Body of pancreas (tissue), 4 donors: ENCODE data around the gene ZNF644.

ENCODE experiments used
- POLR2A ChIP-seq, 3 donors: fragments of 450-650 bp; IDR thresholded peaks; one replicate each; pipeline ENCODE4 v1.6.1; 2016; ENCODE audit warnings: antibody characterized with exemption in 3 of 3, mild to moderate bottlenecking in 2 of 3
- TF ChIP-seq, protein P1 (sequence below), 7 experiments: fragments of 450-650 bp in 4 of 7; fragments of 200-600 bp in 3 of 7; sonication (generic) in 3 of 7; IDR thresholded peaks; one replicate each; pipeline ENCODE4 v1.5.1; 2016 to 2019; ENCODE audit warnings: antibody characterized with exemption in 7 of 7

- TF ChIP-seq, protein P1, sequence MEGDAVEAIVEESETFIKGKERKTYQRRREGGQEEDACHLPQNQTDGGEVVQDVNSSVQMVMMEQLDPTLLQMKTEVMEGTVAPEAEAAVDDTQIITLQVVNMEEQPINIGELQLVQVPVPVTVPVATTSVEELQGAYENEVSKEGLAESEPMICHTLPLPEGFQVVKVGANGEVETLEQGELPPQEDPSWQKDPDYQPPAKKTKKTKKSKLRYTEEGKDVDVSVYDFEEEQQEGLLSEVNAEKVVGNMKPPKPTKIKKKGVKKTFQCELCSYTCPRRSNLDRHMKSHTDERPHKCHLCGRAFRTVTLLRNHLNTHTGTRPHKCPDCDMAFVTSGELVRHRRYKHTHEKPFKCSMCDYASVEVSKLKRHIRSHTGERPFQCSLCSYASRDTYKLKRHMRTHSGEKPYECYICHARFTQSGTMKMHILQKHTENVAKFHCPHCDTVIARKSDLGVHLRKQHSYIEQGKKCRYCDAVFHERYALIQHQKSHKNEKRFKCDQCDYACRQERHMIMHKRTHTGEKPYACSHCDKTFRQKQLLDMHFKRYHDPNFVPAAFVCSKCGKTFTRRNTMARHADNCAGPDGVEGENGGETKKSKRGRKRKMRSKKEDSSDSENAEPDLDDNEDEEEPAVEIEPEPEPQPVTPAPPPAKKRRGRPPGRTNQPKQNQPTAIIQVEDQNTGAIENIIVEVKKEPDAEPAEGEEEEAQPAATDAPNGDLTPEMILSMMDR (IDR thresholded peaks at IDR 0.05): no peak
- TF ChIP-seq POLR2A (IDR thresholded peaks at IDR 0.05): no peak
These were observed 16.7 kb upstream of the ZNF644 start for GRCh38 chr1:91038582-91038981.
